GM12872 (cell line): Measurements from ENCODE around the gene CDH13.

Source experiments
- CTCF ChIP-seq: IDR thresholded peaks from 3 replicates; pipeline ENCODE4 v1.5.1; 2011; ENCODE audit warnings: low read depth, mild to moderate bottlenecking, low read length, moderate library complexity; ENCODE audit not compliant: insufficient read depth

CDH13 gene

GRCh38 chr16:83212301-83212841 is 585.6 kb downstream of the CDH13 start:
- no peak for TF ChIP-seq CTCF

- TF ChIP-seq CTCF, result no peak
Measured at GRCh38 chr16:83214671-83215070, 587.9 kb downstream of the CDH13 start.

GRCh38 chr16:83215406-83216001 is 588.7 kb downstream of the CDH13 start:
- TF ChIP-seq CTCF, result peak; percentile 80

- no peak for TF ChIP-seq CTCF
Measured at GRCh38 chr16:83219285-83219684, 592.5 kb downstream of the CDH13 start.

GRCh38 chr16:83220066-83220465 is 593.3 kb downstream of the CDH13 start:
- no peak for TF ChIP-seq CTCF

- no peak for TF ChIP-seq CTCF
Measured at GRCh38 chr16:83224642-83225041, 597.9 kb downstream of the CDH13 start.

GRCh38 chr16:83227336-83227735 is 600.6 kb downstream of the CDH13 start:
- TF ChIP-seq CTCF, result no peak
